ENCODE data around the gene AFF1.
"Not testable (repeated sequence)": the region's sequence is repeated elsewhere in the genome, so short reads cannot be mapped to it uniquely, and the experiment has no call there.

Gene AFF1

DNA sequence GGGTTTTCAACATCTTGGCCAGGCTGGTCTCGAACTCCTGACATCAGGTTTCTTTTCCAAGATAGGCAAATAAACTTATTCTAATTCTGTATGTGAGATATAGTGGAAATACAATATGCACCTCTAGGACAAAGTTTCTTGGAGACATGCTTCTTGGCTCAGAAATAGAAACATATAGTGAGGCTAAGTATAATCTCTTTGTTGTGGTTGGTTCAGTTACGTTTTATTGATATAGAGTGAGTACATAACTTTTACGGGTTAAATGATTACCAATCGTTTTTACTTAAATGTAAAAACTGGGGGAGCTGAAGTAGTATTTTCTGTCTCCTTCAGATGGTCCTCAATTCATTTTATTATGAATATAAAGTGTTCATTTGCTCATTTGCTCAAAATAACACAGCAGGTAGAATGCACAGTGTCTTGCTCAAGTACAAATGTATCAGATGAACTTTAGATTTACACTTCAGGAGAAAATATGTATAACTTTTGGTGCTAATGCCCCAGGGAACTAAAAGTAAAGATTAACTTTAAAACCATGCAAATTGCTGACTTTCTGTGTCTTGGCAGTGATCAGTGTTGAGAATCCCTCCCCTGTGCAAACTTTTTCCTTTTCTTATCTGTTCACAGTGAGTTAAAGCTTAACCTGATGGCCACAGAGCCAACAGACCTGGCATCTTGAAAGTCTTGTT lies 77.6 kb downstream of the AFF1 start:
- no peak for DNase-seq

DNA sequence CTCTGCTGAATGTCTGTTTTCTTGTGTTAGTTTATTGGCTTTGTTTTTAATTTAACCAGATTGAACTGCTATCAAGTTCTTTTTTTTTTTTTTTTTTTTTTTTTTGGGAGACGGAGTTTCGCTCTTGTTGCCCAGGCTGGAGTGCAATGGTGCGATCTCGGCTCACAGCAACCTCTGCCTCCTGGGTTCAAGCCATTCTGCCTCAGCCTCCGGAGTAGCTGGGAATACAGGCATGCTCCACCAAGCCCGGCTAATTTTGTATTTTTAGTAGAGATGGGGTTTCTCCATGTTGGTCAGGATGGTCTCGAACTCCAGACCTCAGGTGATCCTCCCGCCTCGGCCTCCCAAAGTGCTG lies 78.1 kb downstream of the AFF1 start:
- DNase-seq = not testable (repeated sequence)

GRCh38 chr4:87014284-87014782 lies 79.5 kb downstream of the AFF1 start:
- DNase-seq = no peak

DNA sequence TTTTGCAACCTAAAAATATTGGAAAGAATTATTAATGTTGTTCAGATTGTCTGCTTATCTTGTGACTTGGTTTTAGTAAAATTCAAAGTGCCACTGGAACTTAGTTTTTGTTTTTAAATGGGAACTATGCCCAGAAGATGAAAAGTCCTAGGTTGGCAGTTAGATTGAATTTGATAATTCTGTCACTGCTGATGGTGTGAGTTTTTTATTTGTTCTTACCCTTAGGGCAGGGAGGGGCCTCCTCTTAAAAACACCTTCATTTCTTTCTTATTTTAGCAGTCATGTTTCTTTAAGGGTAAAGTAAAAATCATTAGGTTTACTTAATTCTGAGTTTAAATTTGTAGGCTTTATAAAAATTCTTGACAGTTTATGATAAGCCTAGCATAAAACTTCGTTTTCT lies 80.6 kb downstream of the AFF1 start:
- no peak for DNase-seq

GRCh38 chr4:87017580-87018342 lies 83.0 kb downstream of the AFF1 start:
- DNase-seq = no peak

- no peak for DNase-seq
These were observed 83.9 kb downstream of the AFF1 start for GRCh38 chr4:87018753-87019152.

DNA sequence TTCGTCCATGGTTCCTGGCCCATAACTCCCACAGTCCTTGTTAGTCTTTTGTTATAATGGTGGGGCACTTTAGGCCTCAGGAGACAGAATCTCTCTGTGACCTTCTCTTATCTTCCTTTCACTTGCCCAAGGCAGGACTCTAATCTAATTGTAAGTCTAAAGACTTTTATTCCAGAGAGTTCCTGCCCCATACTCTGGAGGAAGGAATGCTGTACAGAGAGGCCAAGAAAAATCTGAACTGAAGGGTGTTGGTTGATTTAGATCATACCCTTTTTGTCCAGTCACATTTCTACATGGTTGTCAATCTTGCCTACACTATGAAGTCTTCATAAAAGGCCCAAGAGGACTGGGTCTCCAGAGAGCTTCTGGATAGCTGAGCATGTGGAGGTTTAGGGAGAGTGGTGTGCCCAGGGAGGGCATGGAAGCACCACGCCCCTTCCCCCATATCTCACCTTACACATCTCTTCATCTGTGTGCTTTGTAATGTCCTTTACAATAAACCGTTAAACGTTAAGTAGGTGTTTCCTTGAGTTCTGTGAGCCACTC lies 84.5 kb downstream of the AFF1 start:
- DNase-seq = no peak

- no peak for DNase-seq
These were observed 85.1 kb downstream of the AFF1 start for GRCh38 chr4:87019898-87020297.

DNA sequence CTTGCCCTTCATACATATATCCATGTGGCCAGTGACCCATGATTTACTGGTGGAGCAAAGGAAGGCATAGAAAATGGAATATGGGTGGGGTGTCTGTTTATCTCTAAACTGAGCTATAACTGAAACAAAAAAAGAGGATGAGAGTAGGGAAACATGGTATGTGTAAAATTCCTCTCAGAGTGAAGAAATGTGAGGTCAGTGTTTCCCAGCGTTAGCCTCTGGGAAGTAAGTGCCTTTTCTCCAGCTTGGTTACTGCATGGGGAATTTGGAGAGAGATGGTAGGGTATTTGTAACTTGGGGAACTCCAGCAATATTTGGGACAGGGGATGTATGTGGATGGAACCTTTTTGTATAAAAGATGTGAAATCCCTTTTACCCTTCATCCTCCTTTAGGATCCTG lies 89.4 kb downstream of the AFF1 start:
- no peak for DNase-seq

GRCh38 chr4:87025023-87025613 lies 90.3 kb downstream of the AFF1 start:
- no peak for DNase-seq

DNA sequence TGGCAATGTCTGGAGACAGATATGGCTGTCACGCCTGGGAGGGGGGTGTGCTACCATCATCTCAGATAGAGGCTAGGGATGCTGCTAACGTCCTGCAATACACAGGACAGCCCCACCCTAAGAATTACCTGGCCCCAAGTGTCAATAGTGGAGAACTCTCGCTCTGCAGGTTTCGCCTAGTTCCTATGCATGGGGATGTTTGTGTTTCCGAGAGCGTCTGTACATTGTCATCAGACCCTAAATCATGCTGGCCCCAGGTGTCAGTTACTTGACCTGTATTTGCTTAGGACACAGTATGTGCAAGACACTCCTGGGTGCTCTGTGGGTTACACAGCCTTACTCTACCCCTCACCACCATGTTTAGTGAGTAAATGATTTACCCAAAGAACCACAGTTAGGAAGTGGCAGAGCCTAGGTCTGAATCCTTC lies 90.8 kb downstream of the AFF1 start:
- no peak for DNase-seq

DNA sequence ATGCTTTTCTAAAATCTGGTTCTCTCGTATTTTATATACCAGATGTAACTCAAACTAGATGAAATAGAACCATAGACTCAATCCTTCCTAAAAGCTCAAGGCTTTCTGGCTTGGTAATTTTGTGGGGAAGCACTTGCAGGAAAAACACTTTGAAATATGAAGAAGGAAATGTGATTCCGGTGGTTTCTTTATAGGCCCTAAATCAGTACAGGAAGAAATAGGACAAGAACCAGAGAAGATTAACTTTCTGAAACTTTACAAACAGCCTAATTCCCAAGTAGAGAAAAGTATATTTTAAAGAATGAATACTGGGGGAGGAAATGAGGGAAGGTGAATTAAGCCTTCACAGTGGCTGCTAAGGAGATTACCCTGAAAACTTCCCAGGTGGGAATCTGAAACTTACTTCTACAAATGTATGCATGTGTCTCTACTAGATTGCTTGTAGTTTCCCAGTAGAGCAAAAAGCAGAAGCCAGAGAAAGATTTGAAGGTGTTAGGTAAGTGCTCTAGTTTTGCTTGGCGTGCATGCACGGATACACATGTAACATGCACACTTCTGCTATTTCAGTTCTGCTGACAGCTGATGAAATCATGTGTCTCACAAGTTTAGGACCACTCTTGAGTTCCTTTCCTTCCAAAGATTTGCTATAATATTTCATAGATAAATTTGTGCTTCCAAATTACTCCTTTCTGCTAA lies 92.1 kb downstream of the AFF1 start:
- DNase-seq = no peak

DNA sequence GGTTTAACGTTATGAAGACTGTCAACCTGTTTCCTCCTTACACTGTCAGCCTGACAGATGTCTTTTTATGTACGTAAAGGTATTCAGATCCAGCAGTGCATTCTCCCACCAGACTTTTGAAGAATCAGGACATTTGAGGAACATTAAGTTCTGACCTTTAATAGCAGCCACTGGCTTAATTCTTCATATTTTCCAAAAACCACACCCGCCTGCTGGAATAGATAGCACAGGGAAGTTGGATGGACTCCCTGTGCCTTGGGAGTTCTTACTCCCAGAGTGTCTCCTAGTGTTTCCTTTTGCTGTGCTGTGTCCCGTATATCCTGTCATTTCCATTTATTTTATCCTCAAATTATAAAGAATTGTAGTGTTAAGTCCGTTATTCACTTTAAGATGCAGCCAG lies 94.5 kb downstream of the AFF1 start:
- no peak for DNase-seq

DNA sequence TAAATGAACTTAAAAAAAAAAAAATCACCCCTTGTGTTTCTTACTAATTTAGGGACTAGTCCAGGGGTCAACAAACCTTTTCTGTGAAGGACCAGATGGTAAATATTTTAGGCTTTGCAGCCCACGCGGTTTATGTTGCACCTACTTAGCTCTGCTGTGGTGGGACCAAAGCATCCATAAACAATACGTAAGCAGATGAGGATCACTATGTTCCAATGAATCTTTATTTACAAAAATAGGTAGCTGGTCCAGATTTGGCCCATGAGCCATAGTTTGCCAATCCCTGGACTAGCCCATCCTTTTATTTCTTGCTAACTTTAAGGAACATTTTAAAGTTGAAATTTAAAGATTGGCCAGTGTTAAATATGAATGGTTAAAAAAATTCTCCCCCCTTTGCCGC lies 95.3 kb downstream of the AFF1 start:
- no peak for DNase-seq

DNA sequence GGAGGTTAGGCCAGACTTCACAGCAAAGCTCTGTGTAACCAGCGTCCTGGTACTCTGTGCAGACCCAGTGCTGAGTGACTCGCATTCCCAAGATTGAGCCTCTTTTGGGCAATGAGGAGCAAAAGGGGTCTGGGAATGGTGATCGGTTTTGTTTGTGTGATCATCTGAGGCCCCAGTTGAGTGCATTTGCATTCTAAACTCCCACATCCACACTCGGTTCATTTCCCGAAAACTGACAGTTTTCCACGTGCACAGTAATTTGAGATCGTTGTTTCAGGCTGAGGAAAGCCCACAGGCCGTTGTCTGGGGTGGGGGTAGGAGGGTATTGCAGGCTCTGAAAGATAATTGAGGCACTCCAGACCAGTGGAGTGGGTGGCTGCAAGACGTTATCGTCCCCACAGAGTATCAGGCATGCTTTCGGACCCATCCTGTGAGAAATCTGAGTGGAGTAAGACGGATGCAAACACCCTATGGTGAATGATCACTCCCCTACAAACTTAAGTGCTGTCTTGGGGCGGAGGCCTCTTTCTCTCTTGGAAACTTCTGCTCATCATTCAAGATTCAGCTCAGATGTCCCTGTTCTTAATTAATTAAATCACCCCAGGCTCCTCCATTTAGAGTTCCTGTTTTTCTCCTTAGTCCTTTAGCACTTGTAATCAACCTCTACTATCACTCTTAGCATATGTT lies 96.1 kb downstream of the AFF1 start:
- no peak for DNase-seq

GRCh38 chr4:87031920-87032319 lies 97.1 kb downstream of the AFF1 start:
- no peak for DNase-seq

GRCh38 chr4:87032884-87033533 lies 98.2 kb downstream of the AFF1 start:
- no peak for DNase-seq

GRCh38 chr4:87033902-87034301 lies 99.1 kb downstream of the AFF1 start:
- no peak for DNase-seq

GRCh38 chr4:87034527-87034926 lies 99.7 kb downstream of the AFF1 start:
- no peak for DNase-seq

DNA sequence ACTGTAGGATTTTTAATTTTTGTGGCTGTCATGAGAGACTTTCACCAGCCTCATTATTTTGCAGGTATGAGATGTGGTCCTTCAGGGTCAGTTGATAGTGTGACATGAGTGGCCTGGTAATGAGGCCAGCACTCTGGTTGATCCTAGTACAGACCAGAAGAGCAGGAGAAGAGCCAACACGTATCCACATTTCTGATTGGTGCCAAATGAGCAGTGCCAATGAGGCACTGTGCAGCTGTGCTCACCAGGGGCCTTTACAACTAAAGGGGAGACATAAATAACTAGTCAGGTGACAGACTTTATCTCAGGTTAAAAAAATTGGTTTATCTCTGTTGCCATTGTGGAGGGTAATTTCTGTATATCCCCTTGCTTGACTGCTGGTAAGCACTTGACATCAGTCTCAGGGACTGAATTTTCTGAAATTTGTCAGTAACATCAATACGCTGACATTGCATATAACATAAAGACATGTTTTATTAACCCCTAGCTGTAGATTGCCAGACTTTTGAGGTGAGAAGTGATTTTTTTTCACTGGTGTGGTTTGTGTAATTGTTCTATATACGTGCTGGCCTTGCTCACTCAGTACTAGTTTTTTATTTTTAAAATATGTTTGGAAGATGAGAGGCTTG lies 101.2 kb downstream of the AFF1 start:
- DNase-seq = no peak

GRCh38 chr4:87036713-87037112 lies 101.9 kb downstream of the AFF1 start:
- DNase-seq = no peak

DNA sequence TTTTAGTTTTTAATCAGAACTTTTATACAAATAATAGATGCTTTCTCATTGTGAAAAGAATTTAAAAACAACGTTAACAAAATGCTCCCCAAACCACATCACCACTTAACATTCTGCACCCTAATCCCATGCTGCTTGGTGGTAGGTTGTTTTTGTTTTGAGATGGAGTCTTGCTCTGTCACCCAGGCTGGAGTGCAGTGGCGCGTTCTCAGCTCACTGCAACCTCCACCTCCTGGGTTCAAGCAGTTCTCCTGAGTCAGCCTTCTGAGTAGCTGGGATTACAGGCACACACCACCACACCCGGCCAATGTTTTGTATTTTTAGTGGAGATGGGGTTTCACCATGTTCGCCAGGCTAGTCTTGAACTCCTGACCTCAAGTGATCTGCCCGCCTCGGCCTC lies 102.4 kb downstream of the AFF1 start:
- DNase-seq = not testable (repeated sequence)
